Dedifferentiated amniotic fluid mesenchymal stem cell (primary cell): ENCODE measurements around the gene RFX1.
A peak's percentile ranks its signal among the peaks of the same experiment; 100 is the strongest.

Experiments
- DNase-seq: peaks from one replicate; pipeline ENCODE4 v3.0.0-alpha.2; 2016; ENCODE audit errors: extremely low spot score

RFX1 gene

GRCh38 chr19:13961826-13962698, 44.1 kb downstream of the RFX1 start:
- DNase-seq: no peak

GRCh38 chr19:13960863-13961784, 45.0 kb downstream of the RFX1 start:
- DNase-seq: no peak

GRCh38 chr19:13959962-13960862, 45.9 kb downstream of the RFX1 start:
- no peak for DNase-seq

GRCh38 chr19:13959141-13959961, 46.8 kb downstream of the RFX1 start:
- DNase-seq: no peak

- no peak for DNase-seq
These were observed 48.1 kb downstream of the RFX1 start for GRCh38 chr19:13958043-13958442.

GRCh38 chr19:13957051-13957450, 49.1 kb downstream of the RFX1 start:
- DNase-seq: no peak

- no peak for DNase-seq
These were observed 49.8 kb downstream of the RFX1 start for GRCh38 chr19:13956365-13956744.

- no peak for DNase-seq
These were observed 50.3 kb downstream of the RFX1 start for GRCh38 chr19:13955662-13956364.

- DNase-seq: no peak
These were observed 51.9 kb downstream of the RFX1 start for GRCh38 chr19:13954185-13954584.

GRCh38 chr19:13952931-13953531, 53.1 kb downstream of the RFX1 start:
- DNase-seq: peak; percentile 36

GRCh38 chr19:13952154-13952930, 53.8 kb downstream of the RFX1 start, which contains the start of gene DCAF15:
Gene DCAF15, plus strand, starts transcription at chr19:13952509. Its CDS starts 4 bp downstream, at chr19:13952513.
- DNase-seq: peak; percentile 100

- DNase-seq: no peak
These were observed 54.3 kb downstream of the RFX1 start for GRCh38 chr19:13951799-13952153.

- DNase-seq: no peak
These were observed 55.1 kb downstream of the RFX1 start for GRCh38 chr19:13951043-13951442.

GRCh38 chr19:13946414-13946813, 59.7 kb downstream of the RFX1 start:
- DNase-seq: no peak

- no peak for DNase-seq
These were observed 64.0 kb downstream of the RFX1 start for GRCh38 chr19:13942023-13942684.

GRCh38 chr19:13938301-13939064, 67.6 kb downstream of the RFX1 start, which contains the start of gene PODNL1:
Gene PODNL1, minus strand, starts transcription at chr19:13938417. Its CDS starts 236 bp downstream, at chr19:13938181.
- DNase-seq: peak; percentile 56
